ENCODE measurements around the gene CNPY1.

The CNPY1 gene

DNA sequence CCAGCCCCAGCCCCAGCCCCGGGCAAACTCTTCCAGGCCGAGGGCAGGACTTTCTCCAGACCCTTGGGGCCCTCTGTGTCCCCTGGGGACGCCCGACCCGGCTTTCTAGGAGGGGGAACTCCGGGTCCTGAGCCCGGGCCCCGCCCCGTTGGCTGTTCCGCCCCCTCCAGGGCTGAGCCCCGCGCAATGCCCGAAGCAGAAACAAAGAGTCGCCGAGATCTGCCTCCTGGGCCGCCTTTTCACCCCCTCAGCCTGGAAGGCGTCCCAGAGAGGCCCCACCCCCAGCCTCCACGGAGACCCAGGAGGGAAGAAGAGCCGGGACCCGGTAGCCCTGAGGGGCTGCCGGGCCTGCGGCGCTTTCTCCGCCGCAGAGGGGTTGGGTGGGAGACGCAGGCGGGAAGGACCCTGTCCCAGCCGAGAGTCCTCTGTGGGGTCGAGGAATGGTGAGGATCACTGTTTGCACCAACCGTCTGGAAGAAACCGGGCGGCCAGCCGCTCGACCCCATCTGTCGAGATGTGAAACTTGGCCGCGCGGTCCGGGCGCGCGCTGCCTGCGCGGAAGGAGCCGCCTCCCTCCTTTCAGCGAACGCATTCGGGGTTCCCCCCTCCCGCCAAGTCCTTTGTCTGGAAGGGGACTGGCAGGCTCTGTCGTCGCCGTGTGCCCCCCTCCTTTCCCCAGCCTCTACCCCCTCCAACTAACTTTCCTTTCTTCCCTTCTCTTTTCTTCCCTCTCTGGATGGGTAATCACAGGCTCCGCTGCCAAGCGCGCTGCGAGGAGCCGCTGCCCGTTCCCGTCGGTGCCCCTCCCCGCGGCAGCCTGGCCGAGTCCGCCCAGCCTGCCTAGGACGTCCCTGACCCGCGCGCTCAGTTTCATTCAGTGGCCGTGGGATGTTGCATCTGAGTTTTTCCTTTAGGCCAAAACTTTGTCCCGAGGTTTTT is 78.2 kb downstream of the CNPY1 start:
- no peak for DNase-seq (ENCODE audit: low read depth in 3 of 3)

DNA sequence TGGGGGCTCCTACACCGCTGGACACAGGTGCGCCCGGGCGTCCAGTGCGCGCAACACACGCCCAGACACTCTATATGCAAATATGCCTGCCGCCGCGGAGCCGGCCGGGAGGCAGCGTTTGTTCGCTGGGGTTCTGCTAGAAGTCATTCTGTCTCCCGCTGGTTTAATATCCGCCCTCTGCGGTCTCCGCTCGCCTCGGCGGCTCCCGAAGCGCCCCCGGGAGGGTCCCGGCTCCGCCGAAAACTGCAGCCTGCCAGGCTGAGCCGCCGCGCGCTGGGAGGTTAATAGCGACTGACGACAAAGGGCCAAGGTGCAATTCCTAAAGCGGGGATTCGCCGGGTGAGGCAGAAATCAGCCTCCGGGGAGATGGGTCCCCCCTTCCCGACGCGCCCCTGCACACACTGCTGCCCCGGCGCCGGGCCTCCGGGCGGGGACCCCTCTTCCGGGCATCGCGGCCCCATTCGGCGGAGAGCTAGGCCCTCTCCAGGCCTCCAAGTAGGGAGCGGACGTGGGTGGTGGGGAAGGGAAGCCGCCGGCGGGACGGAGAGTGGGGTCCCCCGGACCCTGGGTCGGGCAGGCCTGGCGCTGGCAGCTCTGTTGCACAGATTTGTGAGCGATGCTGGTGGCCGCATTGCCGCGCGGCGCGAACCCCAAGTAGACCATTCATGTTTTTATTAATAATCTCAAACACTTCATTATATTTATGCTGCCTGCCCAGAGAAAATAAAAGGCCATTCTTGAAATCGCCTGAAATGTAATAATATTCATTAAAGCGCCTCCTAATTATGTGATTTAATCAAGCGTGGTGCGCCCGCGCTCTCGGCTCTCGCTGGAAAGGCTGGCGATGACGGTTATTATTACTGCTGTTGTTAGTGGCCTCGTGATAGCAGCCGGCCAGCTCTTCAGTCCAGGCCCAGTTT is 79.3 kb downstream of the CNPY1 start:
- DNase-seq (ENCODE audit: low read depth in 3 of 3), result peak in 1 of 3 experiments; percentile 40

DNA sequence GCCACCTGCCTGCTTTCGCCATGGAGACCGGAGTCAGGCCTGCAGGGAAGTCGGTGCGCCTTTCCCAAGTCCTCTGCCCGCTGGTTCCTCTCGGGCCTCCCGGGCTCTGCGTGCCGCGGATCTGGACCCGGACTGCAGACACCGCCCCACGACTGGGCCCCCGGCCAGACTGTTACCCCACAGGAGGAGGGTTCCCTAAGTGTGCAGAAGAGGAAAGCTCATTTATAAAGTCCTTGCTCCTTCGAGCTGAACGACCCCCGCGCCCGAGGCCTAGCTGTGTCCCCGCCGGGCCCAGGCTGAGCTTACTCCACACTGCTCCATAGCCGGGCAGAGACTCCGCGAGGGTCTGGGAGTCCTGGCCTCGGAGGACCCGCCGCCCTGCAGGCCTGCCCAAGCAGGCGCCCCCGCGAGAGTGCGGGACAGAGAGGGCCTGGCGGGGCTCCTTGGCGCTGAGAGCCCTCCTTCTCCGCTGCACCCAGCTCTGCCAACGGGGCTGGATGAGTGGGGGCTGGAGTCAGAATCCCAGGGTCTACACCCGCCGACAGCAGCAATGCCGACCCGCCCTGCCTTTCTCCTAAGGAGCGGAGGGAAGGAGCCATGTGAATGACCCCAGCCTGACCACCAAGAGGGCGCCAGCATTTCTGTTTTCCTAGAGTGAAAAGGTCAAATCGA is 80.1 kb downstream of the CNPY1 start:
- DNase-seq (ENCODE audit: low read depth in 3 of 3), result no peak

DNA sequence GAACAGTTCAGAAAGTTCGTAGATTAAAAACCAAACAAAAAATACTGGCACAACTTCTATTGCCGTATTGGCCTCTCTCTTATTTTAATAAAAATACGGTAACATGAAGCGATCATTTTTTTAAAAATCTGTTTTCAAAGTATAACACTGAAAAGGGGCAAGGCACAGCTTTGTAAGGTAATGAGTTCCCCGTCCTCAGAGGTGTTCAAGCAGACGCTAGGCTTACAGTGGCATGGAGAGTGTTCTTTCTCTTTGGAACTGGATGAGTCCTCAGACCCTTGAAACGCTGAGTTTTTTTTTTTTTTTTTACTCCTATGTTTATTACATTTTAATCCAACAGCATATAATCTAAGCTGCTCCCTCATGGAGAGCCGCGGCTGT is 80.6 kb downstream of the CNPY1 start:
- no peak for DNase-seq (ENCODE audit: low read depth in 3 of 3)

DNA sequence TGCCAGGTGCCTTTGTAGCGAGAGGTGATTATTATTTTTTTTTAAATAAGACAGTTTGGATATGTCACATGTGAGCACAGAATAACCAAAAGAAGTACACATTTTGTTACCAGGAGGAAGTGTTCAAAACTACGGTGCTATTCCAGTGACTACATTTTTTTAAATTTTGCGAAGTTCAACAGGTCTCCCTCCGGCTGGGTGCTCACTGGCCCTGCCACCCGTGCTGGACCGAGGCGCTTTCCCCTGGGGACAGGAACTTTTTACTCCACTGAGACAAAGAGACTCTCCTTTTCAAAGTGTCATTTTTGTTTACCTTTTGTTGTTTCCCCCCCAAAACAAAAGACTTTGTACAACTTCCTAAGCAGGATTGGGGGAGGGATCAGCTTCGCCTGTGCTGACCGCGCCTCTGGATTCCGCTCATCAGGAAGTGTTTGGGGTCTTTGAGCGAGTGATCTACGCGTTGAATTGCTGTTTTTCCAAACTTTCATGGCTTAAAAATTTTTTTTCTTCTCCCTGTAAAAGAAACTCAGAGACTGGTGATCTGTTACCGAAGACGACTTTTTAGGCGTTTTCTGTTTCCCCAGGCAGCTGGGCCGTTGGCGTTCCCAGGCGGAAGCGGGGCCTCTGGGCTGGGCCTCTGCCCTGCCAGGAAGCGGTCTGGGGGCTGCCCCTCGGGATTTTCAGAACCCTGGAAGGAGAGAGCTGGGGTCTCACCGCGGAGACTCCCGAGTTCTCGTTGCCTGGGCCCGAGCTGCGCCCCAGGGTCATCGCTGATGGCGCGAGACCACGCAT is 81.2 kb downstream of the CNPY1 start:
- no peak for DNase-seq (ENCODE audit: low read depth in 3 of 3)

DNA sequence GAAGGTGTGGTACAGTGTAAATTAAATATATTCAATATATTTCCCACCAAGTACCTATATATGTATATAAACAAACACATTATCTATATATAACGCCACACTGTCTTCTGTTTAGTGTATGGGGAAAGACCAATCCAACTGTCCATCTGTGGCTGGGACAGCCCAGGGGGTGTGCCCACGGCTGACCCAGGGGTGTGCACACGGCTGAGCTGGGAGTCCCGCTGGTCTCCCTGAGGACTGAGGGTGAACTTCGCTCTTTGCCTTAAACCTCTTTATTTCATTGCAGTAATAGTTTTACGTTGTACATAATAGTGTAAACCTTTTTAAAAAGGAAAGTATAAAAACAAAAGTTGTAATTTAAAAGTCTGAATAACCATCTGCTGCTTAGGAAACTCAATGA is 82.2 kb downstream of the CNPY1 start:
- no peak for DNase-seq (ENCODE audit: low read depth in 3 of 3)

GRCh38 chr7:155463114-155463811 is 83.1 kb downstream of the CNPY1 start:
- DNase-seq (ENCODE audit: low read depth in 3 of 3), result no peak

- no peak for DNase-seq (ENCODE audit: low read depth in 3 of 3)
These were observed 84.1 kb downstream of the CNPY1 start for GRCh38 chr7:155462163-155462735.

- no peak for DNase-seq (ENCODE audit: low read depth in 3 of 3)
These were observed 84.7 kb downstream of the CNPY1 start for GRCh38 chr7:155461631-155462030.

DNA sequence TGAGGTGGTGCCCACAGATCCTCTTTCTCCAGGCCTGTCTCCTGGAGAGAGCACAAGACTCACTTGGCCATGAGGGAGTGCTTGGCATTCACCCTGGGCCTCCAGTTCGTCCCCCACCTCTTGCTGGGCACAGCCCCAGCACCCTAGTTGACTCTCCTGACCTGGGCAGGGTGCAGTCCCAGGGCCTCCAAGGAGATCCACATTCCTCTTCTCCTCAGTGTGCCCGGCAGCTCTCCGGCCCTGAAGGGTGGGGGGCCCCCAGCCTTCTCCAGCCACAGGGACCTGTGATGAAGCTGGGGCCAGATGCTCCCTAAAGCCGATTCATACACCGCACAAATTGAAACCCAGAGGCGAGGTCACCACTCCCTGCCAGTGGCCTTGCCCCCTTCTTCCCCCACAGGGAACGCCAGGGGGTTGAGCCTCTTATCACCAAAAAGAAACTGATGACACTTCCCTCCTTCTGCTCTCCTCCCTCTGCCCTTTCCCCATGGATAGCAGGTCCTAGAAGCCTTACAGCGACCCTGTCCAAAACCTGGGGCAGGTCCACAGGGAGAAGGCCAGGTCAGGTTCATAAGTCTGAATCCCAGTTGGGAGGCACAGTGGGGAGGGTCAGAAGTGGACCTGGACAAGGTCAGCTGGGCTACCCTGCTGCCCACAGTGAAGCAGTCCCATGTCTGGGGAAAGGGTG is 85.3 kb downstream of the CNPY1 start:
- no peak for DNase-seq (ENCODE audit: low read depth in 3 of 3)

DNA sequence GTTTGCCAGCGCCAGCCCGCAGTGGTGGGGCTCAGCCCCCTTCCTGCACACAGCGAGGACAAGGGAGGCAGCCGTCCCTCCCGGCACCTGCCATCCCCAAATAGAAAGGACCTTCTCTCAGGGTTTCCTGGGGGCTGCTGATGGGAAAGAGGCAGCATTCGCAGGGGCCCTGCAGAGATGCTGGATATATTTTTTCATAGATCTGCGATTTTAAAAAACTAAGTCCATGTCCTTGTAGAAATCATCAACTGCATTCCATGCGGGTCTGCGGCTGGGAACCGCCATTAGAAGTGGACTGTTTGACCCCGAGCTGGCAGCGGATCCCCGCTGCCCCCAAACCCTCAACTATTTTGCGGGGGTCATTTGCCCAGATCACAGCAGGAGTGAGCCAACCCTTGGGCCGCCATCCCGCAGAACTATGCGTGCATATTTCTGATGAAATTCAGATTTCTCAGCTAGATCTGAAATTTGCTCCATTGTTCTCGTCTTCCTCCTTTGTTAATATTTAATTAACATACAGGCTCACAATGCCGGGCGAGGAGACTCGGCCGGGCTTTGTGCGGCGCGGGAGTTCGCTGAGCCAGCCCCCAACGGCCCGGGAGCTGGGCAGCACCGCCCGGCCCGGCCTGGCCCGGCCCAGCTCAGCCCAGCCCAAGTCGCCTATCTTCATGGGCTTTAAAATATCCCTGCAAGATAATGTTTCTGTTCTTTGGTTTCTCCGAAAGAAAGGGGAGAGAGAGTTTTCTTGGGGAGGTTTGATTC is 86.5 kb downstream of the CNPY1 start:
- DNase-seq (ENCODE audit: low read depth in 3 of 3), result no peak

DNA sequence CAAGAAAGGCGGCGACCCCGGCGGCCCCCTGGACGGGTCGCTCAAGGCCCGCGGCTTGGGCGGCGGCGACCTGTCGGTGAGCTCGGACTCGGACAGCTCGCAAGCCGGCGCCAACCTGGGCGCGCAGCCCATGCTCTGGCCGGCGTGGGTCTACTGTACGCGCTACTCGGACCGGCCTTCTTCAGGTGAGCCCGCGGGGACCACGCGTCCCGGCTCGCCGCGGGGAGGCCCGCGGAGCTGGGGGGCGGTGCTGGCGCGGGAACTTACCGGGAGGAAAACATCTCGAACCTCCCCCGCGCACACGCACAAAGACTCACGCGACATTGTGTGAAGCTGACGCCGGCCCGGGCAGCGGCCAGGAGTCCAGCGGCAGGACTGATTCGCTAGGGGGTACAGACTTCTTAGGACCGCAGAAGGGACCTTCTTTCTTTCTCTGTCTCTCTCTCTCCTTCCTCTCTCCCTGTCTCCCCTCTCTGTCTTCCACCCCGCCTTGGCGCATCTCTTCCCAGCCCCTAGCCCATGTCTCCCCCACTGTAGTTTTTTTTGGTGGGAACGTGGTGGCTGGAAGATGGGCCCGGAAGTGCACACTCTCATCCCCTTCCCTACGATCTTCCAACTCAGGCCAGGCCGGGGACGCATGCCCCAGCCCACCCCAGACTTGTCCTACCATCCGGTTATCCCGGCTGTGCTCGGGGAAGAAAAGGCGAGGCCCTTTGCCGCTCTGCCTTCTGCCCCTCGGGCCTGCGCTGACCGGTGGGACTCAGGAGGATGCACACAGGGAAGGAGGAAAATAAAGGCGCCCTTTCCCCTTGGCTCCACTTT is 87.3 kb downstream of the CNPY1 start:
- no peak for DNase-seq (ENCODE audit: low read depth in 3 of 3)

DNA sequence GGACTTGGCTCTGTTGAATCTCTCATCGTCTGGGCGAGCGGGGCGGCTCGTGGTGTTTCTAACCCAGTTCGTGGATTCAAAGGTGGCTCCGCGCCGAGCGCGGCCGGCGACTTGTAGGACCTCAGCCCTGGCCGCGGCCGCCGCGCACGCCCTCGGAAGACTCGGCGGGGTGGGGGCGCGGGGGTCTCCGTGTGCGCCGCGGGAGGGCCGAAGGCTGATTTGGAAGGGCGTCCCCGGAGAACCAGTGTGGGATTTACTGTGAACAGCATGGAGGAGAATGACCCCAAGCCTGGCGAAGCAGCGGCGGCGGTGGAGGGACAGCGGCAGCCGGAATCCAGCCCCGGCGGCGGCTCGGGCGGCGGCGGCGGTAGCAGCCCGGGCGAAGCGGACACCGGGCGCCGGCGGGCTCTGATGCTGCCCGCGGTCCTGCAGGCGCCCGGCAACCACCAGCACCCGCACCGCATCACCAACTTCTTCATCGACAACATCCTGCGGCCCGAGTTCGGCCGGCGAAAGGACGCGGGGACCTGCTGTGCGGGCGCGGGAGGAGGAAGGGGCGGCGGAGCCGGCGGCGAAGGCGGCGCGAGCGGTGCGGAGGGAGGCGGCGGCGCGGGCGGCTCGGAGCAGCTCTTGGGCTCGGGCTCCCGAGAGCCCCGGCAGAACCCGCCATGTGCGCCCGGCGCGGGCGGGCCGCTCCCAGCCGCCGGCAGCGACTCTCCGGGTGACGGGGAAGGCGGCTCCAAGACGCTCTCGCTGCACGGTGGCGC is 88.1 kb downstream of the CNPY1 start, which contains the start of gene EN2:
TSS of gene EN2 (plus strand) at position 19 of the 767 bp plus-strand sequence. CDS start at position 268, 249 bp downstream.
- DNase-seq (ENCODE audit: low read depth in 3 of 3), result no peak

DNA sequence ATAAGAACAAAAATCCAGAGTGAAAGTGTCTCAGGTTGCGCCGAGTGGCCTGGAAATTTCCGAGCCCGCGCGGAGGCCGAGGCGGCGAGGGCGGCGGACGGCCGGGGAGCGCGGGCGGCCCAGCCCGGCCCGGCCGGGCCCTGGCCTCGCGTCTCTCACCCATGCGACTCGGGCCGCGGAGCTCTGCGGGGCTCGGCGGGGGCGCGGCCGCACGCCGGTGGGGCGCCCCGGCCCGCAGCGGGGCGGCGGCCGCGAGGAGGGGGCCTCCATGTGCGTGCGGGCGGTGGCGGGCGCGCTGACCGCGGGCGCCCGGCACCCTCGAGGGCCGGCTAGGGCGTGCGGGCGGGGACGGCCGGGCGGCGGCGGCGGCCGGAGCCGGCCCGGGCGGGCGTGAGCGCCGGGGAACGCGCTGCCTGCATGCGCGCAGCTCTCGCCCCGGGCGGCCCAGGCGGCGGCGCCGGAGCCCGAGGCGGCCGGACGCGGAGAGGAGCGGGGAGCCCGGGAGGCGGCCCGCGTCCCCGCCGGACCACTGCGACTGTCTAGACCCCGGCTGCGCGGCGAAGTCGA is 88.7 kb downstream of the CNPY1 start:
- no peak for DNase-seq (ENCODE audit: low read depth in 3 of 3)

- DNase-seq (ENCODE audit: low read depth in 3 of 3), result peak in 1 of 3 experiments; percentile 39
These were observed 89.4 kb downstream of the CNPY1 start for GRCh38 chr7:155456738-155457543.

Measured in stimulated activated CD4-positive, alpha-beta T cell treated with anti-CD3 and anti-CD28 coated beads, TNF-alpha, amount 100 ng/mL, for 24 hours (primary cell).